BJ (cell line): ENCODE data around the gene RNF144B. TPM values are rescaled to one million over a fixed set of nuclear protein-coding genes. Genes with fewer than 3 reads are reported as not detected.

Source experiments
- CTCF ChIA-PET: fragments of 350-600 bp; formaldehyde crosslinking; extraction: SDS; loops from one replicate; lab custom pipeline; 2021; ENCODE audit warnings: antibody characterized with exemption, inconsistent platforms; lab: Yijun Ruan, JAX
- POLR2A ChIA-PET: fragments of 300-600 bp; sonication (Branson Sonifier 250); formaldehyde crosslinking; extraction: SDS; loops from one replicate; lab custom pipeline; 2021; ENCODE audit warnings: antibody characterized with exemption; lab: Charles Lee
- DNase-seq: peaks from one replicate; pipeline ENCODE4 v3.0.0-alpha.2; 2011; ENCODE audit warnings: low read depth
- H3K27me3 ChIP-seq: 2 replicates; pipeline ENCODE4 v1.6.0; 2011; ENCODE audit warnings: low read length; ENCODE audit not compliant: control insufficient read depth, insufficient read depth
- H3K36me3 ChIP-seq: 2 replicates; pipeline ENCODE4 v1.5.1; 2011; ENCODE audit warnings: low read length; ENCODE audit not compliant: control insufficient read depth, insufficient read depth
- H3K4me3 ChIP-seq: 2 replicates; pipeline ENCODE4 v1.5.1; 2011; ENCODE audit warnings: low read depth, mild to moderate bottlenecking, control low read depth, low read length
- CTCF ChIP-seq: IDR thresholded peaks from 2 replicates; pipeline ENCODE4 v1.5.1; 2011; ENCODE audit warnings: low read depth, mild to moderate bottlenecking, control low read depth, inconsistent platforms, low read length, moderate library complexity; ENCODE audit not compliant: insufficient read depth
- polyA plus RNA-seq: library from polyadenylated mRNA; depleted of rRNA; stranded (reverse); fragments of >200 nt; gene quantifications from 2 replicates; pipeline ENCODE4 v1.2.3, GENCODE V29; 2011

Gene RNF144B
- polyA plus RNA-seq, 1 experiment: 1.4 TPM

GRCh38 chr6:18425218-18425617 is 38.1 kb downstream of the RNF144B start:
- TF ChIP-seq CTCF: no peak
- H3K4me3 ChIP-seq: no peak overlapping the region
- ChIA-PET CTCF (no interaction called here), POLR2A (no interaction called here)
- no peaks in the 10 kb centered on the region for H3K36me3 ChIP-seq
- no peak for DNase-seq
- no peaks in the 10 kb centered on the region for H3K27me3 ChIP-seq

GRCh38 chr6:18427296-18427695 is 40.1 kb downstream of the RNF144B start:
- CTCF ChIA-PET: no interaction called here
- Histone ChIP-seq H3K36me3 (no peaks in the 10 kb centered on the region), H3K27me3 (no peaks in the 10 kb centered on the region), H3K4me3 (no peak overlapping the region)
- POLR2A ChIA-PET: no interaction called here
- no peak for TF ChIP-seq CTCF
- no peak for DNase-seq

- POLR2A ChIA-PET: no interaction called here
- CTCF ChIA-PET: interaction anchor here (0.7 to 1.4 kb wide), 3 partner anchors 18 to 106 kb away, joined by 3 to 4 read pairs (median 3); no protein-coding TSS in a partner anchor
- H3K4me3 ChIP-seq: no peak overlapping the region
- no peak for TF ChIP-seq CTCF
- no peak for DNase-seq
- H3K36me3 ChIP-seq: no peaks in the 10 kb centered on the region
- H3K27me3 ChIP-seq: no peaks in the 10 kb centered on the region
These were observed 42.6 kb downstream of the RNF144B start for GRCh38 chr6:18429655-18430297.

GRCh38 chr6:18431581-18431980 is 44.4 kb downstream of the RNF144B start:
- Histone ChIP-seq H3K27me3 (no peaks in the 10 kb centered on the region), H3K4me3 (no peak overlapping the region), H3K36me3 (no peaks in the 10 kb centered on the region)
- ChIA-PET POLR2A (no interaction called here), CTCF (interaction anchor here (1.9 to 2.0 kb wide), 2 partner anchors 9 to 31 kb away, joined by 3 to 7 read pairs; no protein-coding TSS in a partner anchor)
- TF ChIP-seq CTCF: no peak
- no peak for DNase-seq

- DNase-seq: no peak
- Histone ChIP-seq H3K27me3 (no peaks in the 10 kb centered on the region), H3K36me3 (no peaks in the 10 kb centered on the region), H3K4me3 (no peak overlapping the region)
- ChIA-PET CTCF (interaction anchor here (1.9 to 2.0 kb wide), 2 partner anchors 9 to 31 kb away, joined by 3 to 7 read pairs; no protein-coding TSS in a partner anchor), POLR2A (no interaction called here)
- no peak for TF ChIP-seq CTCF
These were observed 45.0 kb downstream of the RNF144B start for GRCh38 chr6:18432180-18432579.
